Neutrophil (primary cell): ENCODE data around the gene IGSF1.
"Not testable (repeated sequence)": the region's sequence is repeated elsewhere in the genome, so short reads cannot be mapped to it uniquely, and the experiment has no call there.

Experiments
- H3K27ac ChIP-seq: fragments of 200-600 bp; sonication (generic); 2 replicates; pipeline ENCODE4 v1.5.1; 2016; ENCODE audit warnings: mild to moderate bottlenecking, moderate library complexity
- H3K27me3 ChIP-seq: fragments of 200-600 bp; sonication (generic); 2 replicates; pipeline ENCODE4 v1.6.0; 2016; ENCODE audit warnings: mild to moderate bottlenecking
- H3K36me3 ChIP-seq: fragments of 200-600 bp; sonication (generic); 2 replicates; pipeline ENCODE4 v1.5.1; 2017
- H3K4me1 ChIP-seq, 2 experiments: fragments of 200-600 bp in 1 of 2; sonication (generic) in 1 of 2; 1 replicate in 1 of 2; 2 replicates in 1 of 2; pipeline versions ENCODE4 v1.5.1 to v1.6.1; 2013 to 2016; ENCODE audit warnings: low read depth in 1 of 2, low read length in 1 of 2, mild to moderate bottlenecking in 1 of 2, moderate library complexity in 1 of 2; ENCODE audit not compliant: control insufficient read depth in 1 of 2, insufficient read depth in 1 of 2
- H3K4me3 ChIP-seq, 2 experiments: fragments of 200-600 bp in 1 of 2; sonication (generic) in 1 of 2; 1 replicate in 1 of 2; 2 replicates in 1 of 2; pipeline ENCODE4 v1.5.1; 2013 to 2016; ENCODE audit warnings: low read depth in 1 of 2, low read length in 1 of 2, mild to moderate bottlenecking in 1 of 2, moderate library complexity in 1 of 2
- H3K9me3 ChIP-seq: fragments of 200-600 bp; sonication (generic); 2 replicates; pipeline ENCODE4 v1.5.1; 2016
- TF ChIP-seq, protein P1 (sequence below): fragments of 200-600 bp; sonication (generic); IDR thresholded peaks from 2 replicates; pipeline ENCODE4 v1.5.1; 2016; ENCODE audit warnings: antibody characterized with exemption

IGSF1 gene

DNA sequence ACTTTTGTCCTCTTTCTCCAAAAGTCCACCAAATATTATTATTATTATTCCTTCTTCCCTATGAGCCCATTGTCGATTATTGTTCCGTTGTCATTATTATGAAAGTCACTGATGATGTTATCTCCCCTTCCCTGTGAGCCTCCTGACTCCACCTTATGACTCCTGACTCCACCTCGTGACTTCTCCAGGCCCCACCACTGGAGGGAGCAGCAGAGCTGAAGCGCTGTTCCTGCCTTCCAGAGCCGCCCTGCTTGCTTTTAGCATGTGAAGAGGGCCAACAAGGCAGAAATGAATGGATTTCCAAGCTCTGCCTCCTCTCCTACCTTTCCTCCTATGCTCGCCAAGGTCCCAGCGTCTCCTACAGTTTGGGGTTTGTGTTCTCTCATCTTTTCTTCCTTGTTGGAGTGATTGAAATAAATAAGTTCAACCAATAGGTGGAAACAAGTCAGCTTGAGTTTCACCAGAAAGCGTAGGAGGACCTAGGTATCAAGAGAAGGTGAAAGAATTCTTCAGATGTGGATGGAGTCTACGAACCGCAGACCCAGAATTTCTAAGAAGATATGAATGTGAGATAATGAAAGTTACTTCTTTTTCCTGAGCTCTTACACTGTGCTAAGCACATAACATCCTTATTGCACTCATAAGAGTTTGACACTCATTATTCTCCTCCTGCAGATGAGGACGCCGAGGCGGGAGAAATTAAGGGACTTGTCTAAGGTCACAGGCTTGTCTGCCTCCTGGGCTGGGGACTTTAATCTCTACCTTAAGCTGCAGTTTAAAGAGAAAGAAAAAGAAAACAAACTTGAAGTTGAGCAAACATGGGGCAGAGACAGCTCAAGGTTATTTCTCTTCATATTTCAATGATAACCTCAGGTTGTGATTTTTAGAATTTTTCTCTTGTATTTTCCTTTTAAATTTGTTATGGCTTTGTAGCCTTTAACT is 26.1 kb downstream of the IGSF1 start:
- H3K27ac ChIP-seq: no peak overlapping the region
- no peaks in the 10 kb centered on the region for H3K36me3 ChIP-seq
- no peaks in the 10 kb centered on the region for H3K4me1 ChIP-seq
- H3K9me3 ChIP-seq: no peaks in the 10 kb centered on the region
- H3K27me3 ChIP-seq: no peaks in the 10 kb centered on the region
- no peak overlapping the region for H3K4me3 ChIP-seq
- TF ChIP-seq, protein P1, sequence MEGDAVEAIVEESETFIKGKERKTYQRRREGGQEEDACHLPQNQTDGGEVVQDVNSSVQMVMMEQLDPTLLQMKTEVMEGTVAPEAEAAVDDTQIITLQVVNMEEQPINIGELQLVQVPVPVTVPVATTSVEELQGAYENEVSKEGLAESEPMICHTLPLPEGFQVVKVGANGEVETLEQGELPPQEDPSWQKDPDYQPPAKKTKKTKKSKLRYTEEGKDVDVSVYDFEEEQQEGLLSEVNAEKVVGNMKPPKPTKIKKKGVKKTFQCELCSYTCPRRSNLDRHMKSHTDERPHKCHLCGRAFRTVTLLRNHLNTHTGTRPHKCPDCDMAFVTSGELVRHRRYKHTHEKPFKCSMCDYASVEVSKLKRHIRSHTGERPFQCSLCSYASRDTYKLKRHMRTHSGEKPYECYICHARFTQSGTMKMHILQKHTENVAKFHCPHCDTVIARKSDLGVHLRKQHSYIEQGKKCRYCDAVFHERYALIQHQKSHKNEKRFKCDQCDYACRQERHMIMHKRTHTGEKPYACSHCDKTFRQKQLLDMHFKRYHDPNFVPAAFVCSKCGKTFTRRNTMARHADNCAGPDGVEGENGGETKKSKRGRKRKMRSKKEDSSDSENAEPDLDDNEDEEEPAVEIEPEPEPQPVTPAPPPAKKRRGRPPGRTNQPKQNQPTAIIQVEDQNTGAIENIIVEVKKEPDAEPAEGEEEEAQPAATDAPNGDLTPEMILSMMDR: no peak

DNA sequence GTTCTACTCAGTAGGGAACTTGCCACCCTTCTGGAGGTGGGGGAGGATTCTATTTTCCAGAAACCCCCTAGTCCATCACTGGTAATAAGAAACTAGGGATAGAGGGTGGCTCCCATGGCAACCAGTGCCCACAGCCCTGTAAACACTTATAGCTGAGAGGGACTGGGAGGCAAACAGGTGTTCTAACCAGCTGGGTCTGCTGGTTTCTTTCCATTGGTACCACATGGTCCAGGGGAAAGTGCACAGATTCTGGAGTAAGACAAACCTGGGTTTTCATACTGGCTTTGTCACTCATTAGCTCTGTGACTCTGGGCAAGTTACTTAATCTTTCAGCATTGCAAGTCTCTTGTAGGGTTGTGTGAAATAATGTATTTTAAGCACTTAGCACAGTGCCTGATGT is 26.9 kb downstream of the IGSF1 start:
- H3K36me3 ChIP-seq: no peaks in the 10 kb centered on the region
- TF ChIP-seq, protein P1: no peak
- H3K4me1 ChIP-seq: no peaks in the 10 kb centered on the region
- no peak overlapping the region for H3K4me3 ChIP-seq
- H3K27me3 ChIP-seq: no peaks in the 10 kb centered on the region
- H3K27ac ChIP-seq: no peak overlapping the region
- H3K9me3 ChIP-seq: no peaks in the 10 kb centered on the region

DNA sequence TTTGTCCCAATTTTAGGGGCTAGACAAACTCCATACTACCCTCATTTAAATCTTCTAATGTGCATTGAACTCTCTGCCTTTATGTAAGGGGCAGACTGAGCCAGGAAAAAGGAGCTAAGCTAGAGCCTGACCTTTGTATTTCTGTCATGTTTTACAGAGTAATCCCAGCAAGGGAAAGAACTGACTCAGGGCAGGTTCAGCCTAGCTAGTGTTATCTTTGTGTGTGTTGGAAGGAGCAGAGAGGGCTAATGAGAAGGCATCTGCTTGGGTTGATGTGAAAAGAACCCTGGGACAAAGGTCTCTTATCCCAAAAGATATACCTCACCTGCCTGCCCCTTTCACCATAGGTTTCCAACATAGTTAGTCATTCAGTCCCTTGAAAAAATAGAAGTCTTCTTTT is 31.7 kb downstream of the IGSF1 start:
- no peaks in the 10 kb centered on the region for H3K36me3 ChIP-seq
- H3K9me3 ChIP-seq: no peaks in the 10 kb centered on the region
- H3K27ac ChIP-seq: no peak overlapping the region
- H3K4me1 ChIP-seq: no peaks in the 10 kb centered on the region
- TF ChIP-seq, protein P1: no peak
- H3K27me3 ChIP-seq: no peaks in the 10 kb centered on the region
- H3K4me3 ChIP-seq: no peak overlapping the region

DNA sequence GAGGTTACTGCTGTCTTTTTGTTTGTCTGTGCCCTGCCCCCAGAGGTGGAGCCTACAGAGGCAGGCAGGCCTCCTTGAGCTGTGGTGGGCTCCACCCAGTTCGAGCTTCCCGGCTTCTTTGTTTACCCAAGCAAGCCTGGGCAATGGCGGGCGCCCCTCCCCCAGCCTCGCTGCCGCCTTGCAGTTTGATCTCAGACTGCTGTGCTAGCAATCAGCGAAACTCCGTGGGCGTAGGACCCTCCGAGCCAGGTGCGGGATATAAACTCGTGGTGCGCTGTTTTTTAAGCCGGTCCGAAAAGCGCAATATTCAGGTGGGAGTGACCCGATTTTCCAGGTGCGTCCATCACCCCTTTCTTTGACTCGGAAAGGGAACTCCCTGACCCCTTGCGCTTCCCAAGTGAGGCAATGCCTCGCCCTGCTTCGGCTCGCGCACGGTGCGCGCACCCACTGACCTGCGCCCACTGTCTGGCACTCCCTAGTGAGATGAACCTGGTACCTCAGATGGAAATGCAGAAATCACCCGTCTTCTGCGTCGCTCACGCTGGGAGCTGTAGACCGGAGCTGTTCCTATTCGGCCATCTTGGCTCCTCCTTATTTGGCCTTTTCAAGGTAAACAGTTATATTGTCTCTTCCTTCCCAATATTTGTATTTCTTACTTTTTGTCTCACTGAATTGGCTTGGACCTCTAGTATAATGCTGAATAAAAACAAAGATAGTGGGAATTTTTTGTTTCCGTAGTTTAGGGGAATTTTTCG is 37.9 kb downstream of the IGSF1 start:
- H3K4me1 ChIP-seq, H3K27ac ChIP-seq, H3K36me3 ChIP-seq, H3K9me3 ChIP-seq, H3K27me3 ChIP-seq, H3K4me3 ChIP-seq: not testable (repeated sequence)

DNA sequence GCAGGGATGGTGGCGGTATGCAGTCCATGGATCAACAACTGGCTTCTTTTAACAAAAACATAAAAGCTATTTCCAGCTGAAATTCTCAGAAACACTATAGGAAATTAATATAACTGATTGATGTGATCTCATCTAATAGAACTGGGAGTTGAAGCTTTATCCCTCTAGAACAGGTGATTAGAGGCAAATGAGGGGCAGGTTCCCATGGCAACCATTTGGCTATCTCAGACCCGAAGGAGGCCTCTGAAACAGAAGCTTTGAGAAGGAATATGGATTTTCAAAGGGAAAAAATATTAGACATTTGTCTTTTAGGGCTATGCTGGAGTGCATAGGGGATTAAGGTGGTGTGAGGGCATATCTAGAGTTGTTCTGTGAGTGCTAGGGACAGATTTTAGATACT is 50.0 kb downstream of the IGSF1 start:
- Histone ChIP-seq H3K9me3 (no peaks in the 10 kb centered on the region), H3K4me3 (no peak overlapping the region), H3K36me3 (no peaks in the 10 kb centered on the region), H3K27me3 (no peaks in the 10 kb centered on the region), H3K4me1 (no peaks in the 10 kb centered on the region), H3K27ac (no peak overlapping the region)
- TF ChIP-seq, protein P1: no peak

DNA sequence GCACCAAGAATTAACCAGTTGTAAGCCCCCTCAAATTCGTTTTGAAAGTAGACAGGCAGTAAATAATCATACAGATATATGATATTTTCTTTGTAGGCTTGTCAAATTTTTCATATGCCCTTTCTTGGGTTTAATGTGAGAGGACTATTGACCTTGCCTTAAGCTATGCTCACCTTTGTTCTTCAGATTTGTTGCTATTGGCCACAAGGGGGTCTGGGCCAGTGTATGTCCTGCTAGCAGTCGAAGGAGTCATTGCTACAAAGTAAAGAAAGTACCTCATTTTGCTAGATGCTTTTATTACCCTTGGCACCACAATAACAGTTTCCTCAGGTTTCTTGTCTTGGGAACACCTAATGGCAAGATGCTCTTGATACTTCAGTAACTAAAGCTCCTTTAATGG is 51.7 kb downstream of the IGSF1 start:
- no peaks in the 10 kb centered on the region for H3K36me3 ChIP-seq
- H3K27ac ChIP-seq: no peak overlapping the region
- TF ChIP-seq, protein P1: no peak
- H3K9me3 ChIP-seq: no peaks in the 10 kb centered on the region
- no peaks in the 10 kb centered on the region for H3K4me1 ChIP-seq
- H3K4me3 ChIP-seq: no peak overlapping the region
- H3K27me3 ChIP-seq: no peaks in the 10 kb centered on the region
